Measurements from ENCODE around the gene BCL2L13.

DNA sequence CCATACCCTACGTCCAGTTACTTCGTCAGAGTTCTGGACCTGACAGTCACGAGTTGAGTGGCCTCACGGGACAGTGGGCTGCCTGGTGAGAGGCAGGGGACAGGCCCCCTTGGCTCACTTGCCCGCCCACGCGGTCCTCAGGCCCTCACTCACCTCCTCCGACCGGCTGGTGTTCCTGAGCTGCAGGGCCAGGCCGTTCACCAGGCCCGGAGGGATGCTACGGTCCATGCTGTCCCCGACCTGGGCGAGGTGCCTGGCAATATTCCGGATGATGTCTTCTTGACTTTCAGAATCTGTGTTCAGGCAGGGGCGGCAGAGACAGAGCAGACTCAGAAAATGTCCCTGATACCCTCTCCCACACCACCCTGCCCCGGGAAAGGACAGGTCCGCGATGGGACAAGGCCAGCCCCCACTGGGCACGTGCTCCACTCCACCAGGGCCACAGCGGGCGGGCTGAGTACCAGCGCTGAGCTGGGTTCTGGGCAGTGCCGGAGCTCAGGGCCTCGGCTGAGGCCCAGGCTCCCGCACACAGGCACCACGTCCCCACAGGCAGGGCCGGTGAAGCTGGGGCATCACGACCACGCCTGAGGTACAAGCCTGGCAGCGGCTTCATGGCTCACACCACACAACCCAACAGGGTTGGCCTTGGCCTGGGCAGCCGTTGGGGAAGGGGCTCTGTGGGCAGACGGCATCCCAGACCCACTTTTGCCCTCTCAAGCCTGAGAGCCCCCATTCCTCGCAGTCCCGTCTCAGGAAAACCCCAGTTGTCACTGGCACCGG lies 100.8 kb downstream of the BCL2L13 start:
- TF ChIP-seq, protein P1, sequence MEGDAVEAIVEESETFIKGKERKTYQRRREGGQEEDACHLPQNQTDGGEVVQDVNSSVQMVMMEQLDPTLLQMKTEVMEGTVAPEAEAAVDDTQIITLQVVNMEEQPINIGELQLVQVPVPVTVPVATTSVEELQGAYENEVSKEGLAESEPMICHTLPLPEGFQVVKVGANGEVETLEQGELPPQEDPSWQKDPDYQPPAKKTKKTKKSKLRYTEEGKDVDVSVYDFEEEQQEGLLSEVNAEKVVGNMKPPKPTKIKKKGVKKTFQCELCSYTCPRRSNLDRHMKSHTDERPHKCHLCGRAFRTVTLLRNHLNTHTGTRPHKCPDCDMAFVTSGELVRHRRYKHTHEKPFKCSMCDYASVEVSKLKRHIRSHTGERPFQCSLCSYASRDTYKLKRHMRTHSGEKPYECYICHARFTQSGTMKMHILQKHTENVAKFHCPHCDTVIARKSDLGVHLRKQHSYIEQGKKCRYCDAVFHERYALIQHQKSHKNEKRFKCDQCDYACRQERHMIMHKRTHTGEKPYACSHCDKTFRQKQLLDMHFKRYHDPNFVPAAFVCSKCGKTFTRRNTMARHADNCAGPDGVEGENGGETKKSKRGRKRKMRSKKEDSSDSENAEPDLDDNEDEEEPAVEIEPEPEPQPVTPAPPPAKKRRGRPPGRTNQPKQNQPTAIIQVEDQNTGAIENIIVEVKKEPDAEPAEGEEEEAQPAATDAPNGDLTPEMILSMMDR (IDR thresholded peaks at IDR 0.05; ENCODE audit: poor library complexity) = no peak
- no peak for TF ChIP-seq EZH2phosphoT487 (IDR thresholded peaks at IDR 0.05; ENCODE audit: low read depth, severe bottlenecking, unreplicated experiment)

Data from hepatocyte (in vitro differentiated cells).